ENCODE measurements around the gene ATP11B. TPM values are rescaled to one million over a fixed set of nuclear protein-coding genes. Genes with fewer than 3 reads are reported as not detected.

Gene ATP11B
- total and polyA plus RNA-seq, 2 experiments from 2014 or later: 5.8 to 24.7 TPM

DNA sequence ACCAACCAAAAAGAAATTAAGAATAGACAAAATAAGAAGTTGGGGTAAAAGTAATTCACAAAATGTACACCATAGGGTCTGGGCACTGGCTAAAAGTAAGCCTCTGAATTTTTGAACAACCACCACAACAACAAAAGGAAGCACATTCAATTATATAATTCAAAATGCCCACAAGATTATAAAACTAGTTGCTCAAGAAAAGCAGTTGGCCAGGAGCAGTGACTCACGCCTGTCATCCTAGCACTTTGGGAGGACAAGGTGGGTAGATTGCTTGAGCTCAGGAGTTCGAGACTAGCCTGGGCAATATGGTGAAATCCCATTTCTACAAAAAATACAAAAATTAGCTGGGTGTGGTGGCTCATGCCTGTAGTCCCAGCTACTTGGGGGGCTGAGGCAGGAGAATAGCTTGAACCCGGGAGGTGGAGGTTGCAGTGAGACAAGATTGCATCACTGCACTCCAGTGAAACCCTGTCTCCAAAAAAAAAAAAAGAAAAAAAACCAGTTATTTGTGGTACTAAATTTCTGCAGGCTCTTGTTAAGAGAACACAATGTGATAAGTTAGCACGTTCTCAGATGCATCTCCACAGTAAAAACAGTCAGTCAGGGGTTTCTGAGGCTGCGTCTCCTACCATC lies 6.6 kb upstream of the ATP11B start:
- no peaks in the 10 kb centered on the region for H3F3A ChIP-seq (replicated peaks; ENCODE audit: low read depth)
- H3K4me2 ChIP-seq: no peak overlapping the region
- Mint-ChIP-seq H3K27ac (no peak overlapping the region), H3K27me3 (ENCODE audit: insufficient read depth, low read depth, poor library complexity) (no peaks in the 10 kb centered on the region), H3K4me3 (no peak overlapping the region), H3K9me3 (no peaks in the 10 kb centered on the region), H3K4me1 (no peaks in the 10 kb centered on the region; the same call in 2 of the 3 replicates), H3K36me3 (ENCODE audit: low read depth) (no peaks in the 10 kb centered on the region)
- no peak overlapping the region for H3K27ac ChIP-seq (ENCODE audit: low read depth)
- H2AFZ ChIP-seq: no peak overlapping the region
- DNase-seq (ENCODE audit: low spot score): no peak
- H3K79me2 ChIP-seq (replicated peaks; ENCODE audit: insufficient read depth): no peaks in the 10 kb centered on the region
- H3K27me3 ChIP-seq (ENCODE audit: insufficient read depth): no peaks in the 10 kb centered on the region
- ATAC-seq: no peak
- no peak overlapping the region for H3K4me3 ChIP-seq
- no peaks in the 10 kb centered on the region for H3K4me1 ChIP-seq (ENCODE audit: insufficient read depth)
- no peaks in the 10 kb centered on the region for H4K20me1 ChIP-seq (replicated peaks; ENCODE audit: insufficient read depth)
- TF ChIP-seq NANOG (IDR thresholded peaks at IDR 0.05; ENCODE audit: borderline replicate concordance) (no peak), ZNF114 (CRISPR knock-in tag; IDR thresholded peaks at IDR 0.05) (no peak), ETS1 (IDR thresholded peaks at IDR 0.05) (no peak), CREB1 (CRISPR knock-in tag; IDR thresholded peaks at IDR 0.05; ENCODE audit: low read depth) (no peak), EZH2phosphoT487 (IDR thresholded peaks at IDR 0.05; ENCODE audit: unreplicated experiment) (no peak), POLR2AphosphoS5 (IDR thresholded peaks at IDR 0.05; ENCODE audit: low read depth) (no peak)
- TF ChIP-seq, protein P1, sequence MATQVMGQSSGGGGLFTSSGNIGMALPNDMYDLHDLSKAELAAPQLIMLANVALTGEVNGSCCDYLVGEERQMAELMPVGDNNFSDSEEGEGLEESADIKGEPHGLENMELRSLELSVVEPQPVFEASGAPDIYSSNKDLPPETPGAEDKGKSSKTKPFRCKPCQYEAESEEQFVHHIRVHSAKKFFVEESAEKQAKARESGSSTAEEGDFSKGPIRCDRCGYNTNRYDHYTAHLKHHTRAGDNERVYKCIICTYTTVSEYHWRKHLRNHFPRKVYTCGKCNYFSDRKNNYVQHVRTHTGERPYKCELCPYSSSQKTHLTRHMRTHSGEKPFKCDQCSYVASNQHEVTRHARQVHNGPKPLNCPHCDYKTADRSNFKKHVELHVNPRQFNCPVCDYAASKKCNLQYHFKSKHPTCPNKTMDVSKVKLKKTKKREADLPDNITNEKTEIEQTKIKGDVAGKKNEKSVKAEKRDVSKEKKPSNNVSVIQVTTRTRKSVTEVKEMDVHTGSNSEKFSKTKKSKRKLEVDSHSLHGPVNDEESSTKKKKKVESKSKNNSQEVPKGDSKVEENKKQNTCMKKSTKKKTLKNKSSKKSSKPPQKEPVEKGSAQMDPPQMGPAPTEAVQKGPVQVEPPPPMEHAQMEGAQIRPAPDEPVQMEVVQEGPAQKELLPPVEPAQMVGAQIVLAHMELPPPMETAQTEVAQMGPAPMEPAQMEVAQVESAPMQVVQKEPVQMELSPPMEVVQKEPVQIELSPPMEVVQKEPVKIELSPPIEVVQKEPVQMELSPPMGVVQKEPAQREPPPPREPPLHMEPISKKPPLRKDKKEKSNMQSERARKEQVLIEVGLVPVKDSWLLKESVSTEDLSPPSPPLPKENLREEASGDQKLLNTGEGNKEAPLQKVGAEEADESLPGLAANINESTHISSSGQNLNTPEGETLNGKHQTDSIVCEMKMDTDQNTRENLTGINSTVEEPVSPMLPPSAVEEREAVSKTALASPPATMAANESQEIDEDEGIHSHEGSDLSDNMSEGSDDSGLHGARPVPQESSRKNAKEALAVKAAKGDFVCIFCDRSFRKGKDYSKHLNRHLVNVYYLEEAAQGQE (IDR thresholded peaks at IDR 0.05; ENCODE audit: unreplicated experiment): no peak
- TF ChIP-seq, protein P2, sequence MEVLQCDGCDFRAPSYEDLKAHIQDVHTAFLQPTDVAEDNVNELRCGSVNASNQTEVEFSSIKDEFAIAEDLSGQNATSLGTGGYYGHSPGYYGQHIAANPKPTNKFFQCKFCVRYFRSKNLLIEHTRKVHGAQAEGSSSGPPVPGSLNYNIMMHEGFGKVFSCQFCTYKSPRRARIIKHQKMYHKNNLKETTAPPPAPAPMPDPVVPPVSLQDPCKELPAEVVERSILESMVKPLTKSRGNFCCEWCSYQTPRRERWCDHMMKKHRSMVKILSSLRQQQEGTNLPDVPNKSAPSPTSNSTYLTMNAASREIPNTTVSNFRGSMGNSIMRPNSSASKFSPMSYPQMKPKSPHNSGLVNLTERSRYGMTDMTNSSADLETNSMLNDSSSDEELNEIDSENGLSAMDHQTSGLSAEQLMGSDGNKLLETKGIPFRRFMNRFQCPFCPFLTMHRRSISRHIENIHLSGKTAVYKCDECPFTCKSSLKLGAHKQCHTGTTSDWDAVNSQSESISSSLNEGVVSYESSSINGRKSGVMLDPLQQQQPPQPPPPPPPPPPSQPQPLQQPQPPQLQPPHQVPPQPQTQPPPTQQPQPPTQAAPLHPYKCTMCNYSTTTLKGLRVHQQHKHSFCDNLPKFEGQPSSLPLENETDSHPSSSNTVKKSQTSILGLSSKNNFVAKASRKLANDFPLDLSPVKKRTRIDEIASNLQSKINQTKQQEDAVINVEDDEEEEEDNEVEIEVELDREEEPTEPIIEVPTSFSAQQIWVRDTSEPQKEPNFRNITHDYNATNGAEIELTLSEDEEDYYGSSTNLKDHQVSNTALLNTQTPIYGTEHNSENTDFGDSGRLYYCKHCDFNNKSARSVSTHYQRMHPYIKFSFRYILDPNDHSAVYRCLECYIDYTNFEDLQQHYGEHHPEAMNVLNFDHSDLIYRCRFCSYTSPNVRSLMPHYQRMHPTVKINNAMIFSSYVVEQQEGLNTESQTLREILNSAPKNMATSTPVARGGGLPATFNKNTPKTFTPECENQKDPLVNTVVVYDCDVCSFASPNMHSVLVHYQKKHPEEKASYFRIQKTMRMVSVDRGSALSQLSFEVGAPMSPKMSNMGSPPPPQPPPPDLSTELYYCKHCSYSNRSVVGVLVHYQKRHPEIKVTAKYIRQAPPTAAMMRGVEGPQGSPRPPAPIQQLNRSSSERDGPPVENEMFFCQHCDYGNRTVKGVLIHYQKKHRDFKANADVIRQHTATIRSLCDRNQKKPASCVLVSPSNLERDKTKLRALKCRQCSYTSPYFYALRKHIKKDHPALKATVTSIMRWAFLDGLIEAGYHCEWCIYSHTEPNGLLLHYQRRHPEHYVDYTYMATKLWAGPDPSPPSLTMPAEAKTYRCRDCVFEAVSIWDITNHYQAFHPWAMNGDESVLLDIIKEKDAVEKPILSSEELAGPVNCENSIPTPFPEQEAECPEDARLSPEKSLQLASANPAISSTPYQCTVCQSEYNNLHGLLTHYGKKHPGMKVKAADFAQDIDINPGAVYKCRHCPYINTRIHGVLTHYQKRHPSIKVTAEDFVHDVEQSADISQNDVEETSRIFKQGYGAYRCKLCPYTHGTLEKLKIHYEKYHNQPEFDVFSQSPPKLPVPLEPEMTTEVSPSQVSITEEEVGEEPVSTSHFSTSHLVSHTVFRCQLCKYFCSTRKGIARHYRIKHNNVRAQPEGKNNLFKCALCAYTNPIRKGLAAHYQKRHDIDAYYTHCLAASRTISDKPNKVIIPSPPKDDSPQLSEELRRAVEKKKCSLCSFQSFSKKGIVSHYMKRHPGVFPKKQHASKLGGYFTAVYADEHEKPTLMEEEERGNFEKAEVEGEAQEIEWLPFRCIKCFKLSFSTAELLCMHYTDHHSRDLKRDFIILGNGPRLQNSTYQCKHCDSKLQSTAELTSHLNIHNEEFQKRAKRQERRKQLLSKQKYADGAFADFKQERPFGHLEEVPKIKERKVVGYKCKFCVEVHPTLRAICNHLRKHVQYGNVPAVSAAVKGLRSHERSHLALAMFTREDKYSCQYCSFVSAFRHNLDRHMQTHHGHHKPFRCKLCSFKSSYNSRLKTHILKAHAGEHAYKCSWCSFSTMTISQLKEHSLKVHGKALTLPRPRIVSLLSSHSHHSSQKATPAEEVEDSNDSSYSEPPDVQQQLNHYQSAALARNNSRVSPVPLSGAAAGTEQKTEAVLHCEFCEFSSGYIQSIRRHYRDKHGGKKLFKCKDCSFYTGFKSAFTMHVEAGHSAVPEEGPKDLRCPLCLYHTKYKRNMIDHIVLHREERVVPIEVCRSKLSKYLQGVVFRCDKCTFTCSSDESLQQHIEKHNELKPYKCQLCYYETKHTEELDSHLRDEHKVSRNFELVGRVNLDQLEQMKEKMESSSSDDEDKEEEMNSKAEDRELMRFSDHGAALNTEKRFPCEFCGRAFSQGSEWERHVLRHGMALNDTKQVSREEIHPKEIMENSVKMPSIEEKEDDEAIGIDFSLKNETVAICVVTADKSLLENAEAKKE (CRISPR knock-in tag; IDR thresholded peaks at IDR 0.05): no peak
- no peaks in the 10 kb centered on the region for H3K9me2 ChIP-seq (ENCODE audit: insufficient read depth)
- no peaks in the 10 kb centered on the region for H3K36me3 ChIP-seq (ENCODE audit: insufficient read depth)
